Panc1 (cell line): Measurements from ENCODE around the gene GNAZ. TPM values are rescaled to one million over a fixed set of nuclear protein-coding genes. Genes with fewer than 3 reads are reported as not detected.

ENCODE experiments used
- ATAC-seq: fragments of 200-7000 bp; cut with Tn5 transposase; 2 replicates; pipeline ENCODE4 v1.9.1; 2020; ENCODE audit warnings: mild to moderate bottlenecking, moderate library complexity
- BruUV-seq: library from RNA; stranded (reverse); fragments of 400-500 nt; replicated peaks from 2 replicates; lab custom pipeline; 2021; lab: Mats Ljungman, UMichigan
- CTCF ChIA-PET: fragments of 300-600 bp; sonication (Branson Sonifier 250); formaldehyde crosslinking; loops from one replicate; lab custom pipeline; 2022; ENCODE audit warnings: antibody characterized with exemption; lab: Charles Lee
- POLR2A ChIA-PET: fragments of 300-600 bp; sonication (Branson Sonifier 250); formaldehyde crosslinking; loops from one replicate; lab custom pipeline; 2022; ENCODE audit warnings: antibody characterized with exemption; lab: Charles Lee
- DNase-seq: peaks from one replicate; pipeline ENCODE4 v3.0.0-alpha.2; 2010; ENCODE audit warnings: low read depth, low spot score
- H3K27ac ChIP-seq: 2 replicates; pipeline ENCODE4 v1.5.1; 2011; ENCODE audit warnings: mild to moderate bottlenecking, low read length, inconsistent platforms
- H3K27me3 ChIP-seq: fragments of 200-500 bp; sonication (Bioruptor generic); 2 replicates; pipeline ENCODE4 v1.6.0; 2014; ENCODE audit warnings: low read length, inconsistent platforms; ENCODE audit not compliant: control insufficient read depth, insufficient read depth
- H3K36me3 ChIP-seq: fragments of 200-500 bp; sonication (Bioruptor generic); 2 replicates; pipeline ENCODE4 v1.5.1; 2014; ENCODE audit warnings: inconsistent platforms, mild to moderate bottlenecking, low read length, moderate library complexity; ENCODE audit not compliant: control insufficient read depth, insufficient read depth
- H3K4me1 ChIP-seq: 2 replicates; pipeline ENCODE4 v1.5.1; 2011; ENCODE audit warnings: inconsistent platforms, mild to moderate bottlenecking, low read length, moderate library complexity; ENCODE audit not compliant: control insufficient read depth, insufficient read depth
- H3K4me3 ChIP-seq, 2 experiments: 2 replicates each; pipeline ENCODE4 v1.5.1; 2011 to 2012; ENCODE audit warnings: low read depth in 2 of 2, low read length in 2 of 2, mild to moderate bottlenecking in 2 of 2, inconsistent platforms in 1 of 2, moderate library complexity in 1 of 2
- H3K9me3 ChIP-seq: fragments of 200-500 bp; sonication (Bioruptor generic); 2 replicates; pipeline ENCODE4 v1.5.1; 2014; ENCODE audit warnings: low read depth, mild to moderate bottlenecking, inconsistent platforms, low read length, moderate library complexity; ENCODE audit not compliant: control insufficient read depth, insufficient read depth
- POLR2AphosphoS5 ChIP-seq: IDR thresholded peaks from 2 replicates; pipeline ENCODE4 v1.6.1; 2012; ENCODE audit warnings: mild to moderate bottlenecking, low read depth, low read length, moderate library complexity
- SIN3A ChIP-seq: IDR thresholded peaks from 2 replicates; pipeline ENCODE4 v1.6.1; 2012; ENCODE audit warnings: low read depth, mild to moderate bottlenecking, low read length, moderate library complexity, borderline replicate concordance; ENCODE audit not compliant: insufficient read depth
- TCF7L2 ChIP-seq: IDR thresholded peaks from 2 replicates; pipeline ENCODE4 v1.6.1; 2011; ENCODE audit warnings: mild to moderate bottlenecking, low read depth, low read length, inconsistent platforms
- in situ Hi-C: cut with HindIII; loops from 2 replicates; pipeline ENCODE4 v1.10.0; 2016; ENCODE audit warnings: low sequenced_read_pairs, low pct_unique_long_range_greater_than_20kb
- intact Hi-C: fragments of 100-400 bp; cut with micrococcal nuclease; formaldehyde crosslinking; loops from one replicate; pipeline ENCODE4 v1.10.0; 2022; ENCODE audit not compliant: unreplicated experiment
- total RNA-seq: library from RNA; stranded (reverse); gene quantifications from one replicate; pipeline ENCODE4 v1.2.1, GENCODE V29; 2021; ENCODE audit not compliant: unreplicated experiment
- TF ChIP-seq, protein P1 (sequence below), 2 experiments: IDR thresholded peaks; 2 replicates each; pipeline ENCODE4 v1.6.1; 2011 to 2012; ENCODE audit warnings: low read depth in 2 of 2, control low read depth in 1 of 2, low read length in 1 of 2, mild to moderate bottlenecking in 1 of 2, moderate library complexity in 1 of 2; ENCODE audit not compliant: insufficient read depth in 1 of 2
- TF ChIP-seq, protein P2 (sequence below): fragments of 450-650 bp; IDR thresholded peaks from 2 replicates; pipeline ENCODE4 v1.5.1; 2017; ENCODE audit warnings: mild to moderate bottlenecking

Gene GNAZ
- total RNA-seq, 1 experiment from 2014 or later, result 11.9 TPM

DNA sequence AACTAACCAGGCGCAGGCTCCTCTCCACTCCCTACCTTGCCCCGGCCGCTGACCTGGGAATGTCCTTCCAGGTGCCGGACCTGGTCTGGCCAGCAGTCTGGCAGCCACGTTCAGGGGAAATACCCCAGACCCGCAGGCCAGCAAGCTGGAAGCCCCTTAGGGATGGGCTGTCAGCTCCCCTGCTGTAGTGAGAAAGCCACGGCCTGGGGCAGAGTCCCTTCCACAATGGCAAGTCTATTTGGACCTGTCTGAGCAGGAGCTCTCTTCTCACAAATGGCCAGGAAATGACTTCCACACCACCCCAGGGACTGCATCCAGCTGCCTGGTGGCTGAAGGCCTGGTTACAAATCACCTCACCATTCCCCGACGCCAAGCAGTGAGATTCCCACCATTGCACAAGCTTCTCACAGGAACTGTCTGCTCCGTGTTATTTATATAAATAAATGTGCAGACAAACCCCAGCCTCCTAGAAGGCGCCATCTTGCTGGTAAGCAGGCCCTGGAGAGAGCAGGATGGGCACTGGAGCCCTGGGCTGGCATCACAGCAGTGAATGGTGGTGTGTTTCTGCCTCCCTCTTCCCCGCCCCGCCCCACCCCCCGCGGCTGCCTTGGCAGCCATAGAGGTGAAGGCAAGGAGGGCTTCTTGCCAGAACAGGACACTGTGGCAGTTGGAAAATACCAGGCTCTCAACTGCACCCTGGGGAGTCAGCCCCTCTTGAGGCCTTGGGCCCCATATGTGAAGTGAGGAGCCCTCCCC is 47.8 kb downstream of the GNAZ start:
- intact Hi-C loops, result no loop called here
- Histone ChIP-seq H3K36me3 (no peaks in the 10 kb centered on the region), H3K4me1 (no peaks in the 10 kb centered on the region), H3K27me3 (no peaks in the 10 kb centered on the region), H3K4me3 (no peak overlapping the region), H3K9me3 (no peaks in the 10 kb centered on the region), H3K27ac (no peak overlapping the region)
- TF ChIP-seq, protein P1, sequence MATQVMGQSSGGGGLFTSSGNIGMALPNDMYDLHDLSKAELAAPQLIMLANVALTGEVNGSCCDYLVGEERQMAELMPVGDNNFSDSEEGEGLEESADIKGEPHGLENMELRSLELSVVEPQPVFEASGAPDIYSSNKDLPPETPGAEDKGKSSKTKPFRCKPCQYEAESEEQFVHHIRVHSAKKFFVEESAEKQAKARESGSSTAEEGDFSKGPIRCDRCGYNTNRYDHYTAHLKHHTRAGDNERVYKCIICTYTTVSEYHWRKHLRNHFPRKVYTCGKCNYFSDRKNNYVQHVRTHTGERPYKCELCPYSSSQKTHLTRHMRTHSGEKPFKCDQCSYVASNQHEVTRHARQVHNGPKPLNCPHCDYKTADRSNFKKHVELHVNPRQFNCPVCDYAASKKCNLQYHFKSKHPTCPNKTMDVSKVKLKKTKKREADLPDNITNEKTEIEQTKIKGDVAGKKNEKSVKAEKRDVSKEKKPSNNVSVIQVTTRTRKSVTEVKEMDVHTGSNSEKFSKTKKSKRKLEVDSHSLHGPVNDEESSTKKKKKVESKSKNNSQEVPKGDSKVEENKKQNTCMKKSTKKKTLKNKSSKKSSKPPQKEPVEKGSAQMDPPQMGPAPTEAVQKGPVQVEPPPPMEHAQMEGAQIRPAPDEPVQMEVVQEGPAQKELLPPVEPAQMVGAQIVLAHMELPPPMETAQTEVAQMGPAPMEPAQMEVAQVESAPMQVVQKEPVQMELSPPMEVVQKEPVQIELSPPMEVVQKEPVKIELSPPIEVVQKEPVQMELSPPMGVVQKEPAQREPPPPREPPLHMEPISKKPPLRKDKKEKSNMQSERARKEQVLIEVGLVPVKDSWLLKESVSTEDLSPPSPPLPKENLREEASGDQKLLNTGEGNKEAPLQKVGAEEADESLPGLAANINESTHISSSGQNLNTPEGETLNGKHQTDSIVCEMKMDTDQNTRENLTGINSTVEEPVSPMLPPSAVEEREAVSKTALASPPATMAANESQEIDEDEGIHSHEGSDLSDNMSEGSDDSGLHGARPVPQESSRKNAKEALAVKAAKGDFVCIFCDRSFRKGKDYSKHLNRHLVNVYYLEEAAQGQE (IDR thresholded peaks at IDR 0.05; ENCODE audit: insufficient read depth in 1 of 2, low read depth in 2 of 2, low read length in 1 of 2), result no peak
- TF ChIP-seq TCF7L2 (no peak), POLR2AphosphoS5 (no peak), SIN3A (no peak)
- TF ChIP-seq, protein P2, sequence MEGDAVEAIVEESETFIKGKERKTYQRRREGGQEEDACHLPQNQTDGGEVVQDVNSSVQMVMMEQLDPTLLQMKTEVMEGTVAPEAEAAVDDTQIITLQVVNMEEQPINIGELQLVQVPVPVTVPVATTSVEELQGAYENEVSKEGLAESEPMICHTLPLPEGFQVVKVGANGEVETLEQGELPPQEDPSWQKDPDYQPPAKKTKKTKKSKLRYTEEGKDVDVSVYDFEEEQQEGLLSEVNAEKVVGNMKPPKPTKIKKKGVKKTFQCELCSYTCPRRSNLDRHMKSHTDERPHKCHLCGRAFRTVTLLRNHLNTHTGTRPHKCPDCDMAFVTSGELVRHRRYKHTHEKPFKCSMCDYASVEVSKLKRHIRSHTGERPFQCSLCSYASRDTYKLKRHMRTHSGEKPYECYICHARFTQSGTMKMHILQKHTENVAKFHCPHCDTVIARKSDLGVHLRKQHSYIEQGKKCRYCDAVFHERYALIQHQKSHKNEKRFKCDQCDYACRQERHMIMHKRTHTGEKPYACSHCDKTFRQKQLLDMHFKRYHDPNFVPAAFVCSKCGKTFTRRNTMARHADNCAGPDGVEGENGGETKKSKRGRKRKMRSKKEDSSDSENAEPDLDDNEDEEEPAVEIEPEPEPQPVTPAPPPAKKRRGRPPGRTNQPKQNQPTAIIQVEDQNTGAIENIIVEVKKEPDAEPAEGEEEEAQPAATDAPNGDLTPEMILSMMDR, result no peak
- ATAC-seq, result no peak
- DNase-seq, result no peak
- POLR2A ChIA-PET, result no interaction called here
- in situ Hi-C loops, result no loop called here
- no TSS peak for BruUV-seq
- CTCF ChIA-PET, result no interaction called here

DNA sequence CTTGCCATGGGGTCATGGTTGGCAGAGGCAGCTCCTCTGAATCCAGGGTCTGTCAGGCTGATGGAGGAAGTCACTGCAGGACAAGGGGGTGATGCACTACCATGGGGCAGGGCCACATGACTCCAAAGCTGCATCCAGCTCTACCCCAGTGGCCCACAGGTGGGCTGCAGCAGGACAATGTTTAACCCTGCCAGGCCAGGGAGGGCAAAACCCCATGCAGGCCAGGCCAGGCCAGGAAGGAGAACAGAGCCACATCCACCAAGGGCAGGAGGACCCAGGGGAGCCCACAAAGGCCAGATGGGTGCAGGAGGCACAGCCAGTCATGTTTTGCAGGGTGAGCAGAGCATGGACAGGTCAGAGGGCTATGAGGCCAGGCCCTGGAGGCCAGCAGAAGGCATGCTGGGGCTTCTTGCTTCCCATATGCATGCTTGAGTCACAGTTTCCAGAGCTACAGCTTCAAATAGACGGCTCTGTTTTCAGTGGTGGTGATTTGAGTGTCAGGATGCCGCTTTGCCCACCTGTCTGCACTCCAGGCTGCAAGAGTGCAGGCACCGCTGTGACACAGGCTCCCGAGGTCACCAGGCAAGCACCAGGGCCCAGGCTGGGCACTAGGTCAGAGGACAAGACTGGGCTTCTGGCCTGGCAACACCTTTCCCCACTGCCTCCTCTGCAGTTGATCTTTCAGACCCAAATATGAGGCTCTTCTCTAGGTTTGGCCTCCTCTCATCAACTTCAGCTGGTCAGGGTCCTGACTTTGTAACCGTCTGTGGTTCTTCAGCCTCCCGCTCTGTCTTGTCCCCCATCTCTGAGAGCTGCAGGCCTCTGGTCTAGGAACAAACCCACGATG is 48.6 kb downstream of the GNAZ start:
- H3K36me3 ChIP-seq, result no peaks in the 10 kb centered on the region
- intact Hi-C loops, result no loop called here
- H3K27ac ChIP-seq, result no peak overlapping the region
- DNase-seq (no peak), ATAC-seq (no peak)
- no peaks in the 10 kb centered on the region for H3K9me3 ChIP-seq
- H3K4me3 ChIP-seq, result no peak overlapping the region
- no peaks in the 10 kb centered on the region for H3K27me3 ChIP-seq
- no peaks in the 10 kb centered on the region for H3K4me1 ChIP-seq
- ChIA-PET CTCF (no interaction called here), POLR2A (no interaction called here)
- no peak for TF ChIP-seq POLR2AphosphoS5
- TF ChIP-seq, protein P2, result no peak
- no peak for TF ChIP-seq TCF7L2
- TF ChIP-seq, protein P1 (IDR thresholded peaks at IDR 0.05; ENCODE audit: insufficient read depth in 1 of 2, low read depth in 2 of 2, low read length in 1 of 2), result no peak
- TF ChIP-seq SIN3A, result no peak
- no TSS peak for BruUV-seq
- in situ Hi-C loops, result no loop called here
